OCI-LY7 (cell line): ENCODE data around the gene ALDOB. TPM values are rescaled to one million over a fixed set of nuclear protein-coding genes. Genes with fewer than 3 reads are reported as not detected.

Experiments
- BruUV-seq: library from RNA; stranded (reverse); fragments of 400-500 nt; replicated peaks from 2 replicates; lab custom pipeline; 2021; lab: Mats Ljungman, UMichigan
- CTCF ChIA-PET: fragments of 300-600 bp; sonication (Branson Sonifier 250); formaldehyde crosslinking; loops from one replicate; lab custom pipeline; 2022; ENCODE audit warnings: antibody characterized with exemption; ENCODE audit not compliant: unreplicated experiment; lab: Charles Lee
- POLR2A ChIA-PET: fragments of 300-600 bp; sonication (Branson Sonifier 250); formaldehyde crosslinking; loops from one replicate; lab custom pipeline; 2022; ENCODE audit warnings: antibody characterized with exemption; lab: Charles Lee
- DNase-seq: peaks from one replicate; pipeline ENCODE4 v3.0.0-alpha.2; 2015; ENCODE audit warnings: low spot score
- H2AFZ ChIP-seq: fragments of 200-600 bp; sonication (generic), shearing (Covaris generic); 2 replicates; pipeline ENCODE4 v1.6.1; 2014; ENCODE audit warnings: mild to moderate bottlenecking, antibody characterized with exemption, low read length, moderate library complexity
- H3K27ac ChIP-seq: fragments of 200-600 bp; sonication (generic); 2 replicates; pipeline ENCODE4 v1.5.1; 2014; ENCODE audit warnings: mixed run types, low read depth, mild to moderate bottlenecking, moderate library complexity, low read length, inconsistent platforms; ENCODE audit not compliant: poor library complexity, severe bottlenecking
- H3K36me3 ChIP-seq: fragments of 200-600 bp; sonication (generic); 2 replicates; pipeline ENCODE4 v1.6.1; 2014; ENCODE audit warnings: mild to moderate bottlenecking, antibody characterized with exemption, low read length, moderate library complexity, mixed read lengths; ENCODE audit not compliant: insufficient read depth
- H3K4me1 ChIP-seq: fragments of 200-600 bp; sonication (generic); 2 replicates; pipeline ENCODE4 v1.5.1; 2014; ENCODE audit warnings: mild to moderate bottlenecking, low read length; ENCODE audit not compliant: insufficient read depth, poor library complexity, severe bottlenecking
- H3K4me2 ChIP-seq: fragments of 200-600 bp; sonication (generic); 2 replicates; pipeline ENCODE4 v1.6.1; 2014; ENCODE audit warnings: mild to moderate bottlenecking, low read length
- H3K4me3 ChIP-seq: fragments of 200-600 bp; sonication (generic); 2 replicates; pipeline ENCODE4 v1.5.1; 2014; ENCODE audit warnings: mild to moderate bottlenecking, low read depth, low read length; ENCODE audit not compliant: poor library complexity, severe bottlenecking
- H3K79me2 ChIP-seq: fragments of 200-600 bp; sonication (generic); 2 replicates; pipeline ENCODE4 v1.6.1; 2016; ENCODE audit warnings: low read depth, mild to moderate bottlenecking, low read length, moderate library complexity, mixed read lengths; ENCODE audit not compliant: insufficient read depth
- H3K9me2 ChIP-seq: fragments of 200-600 bp; sonication (generic); 2 replicates; pipeline ENCODE4 v1.6.1; 2016; ENCODE audit warnings: mild to moderate bottlenecking, low read length, mixed read lengths; ENCODE audit not compliant: insufficient read depth
- H3K9me3 ChIP-seq: fragments of 200-600 bp; sonication (generic); 2 replicates; pipeline ENCODE4 v1.6.1; 2014; ENCODE audit warnings: mild to moderate bottlenecking, mixed run types, low read length, mixed read lengths
- H4K20me1 ChIP-seq: fragments of 200-600 bp; sonication (generic); 2 replicates; pipeline ENCODE4 v1.6.1; 2014; ENCODE audit warnings: mild to moderate bottlenecking, antibody characterized with exemption, low read length, moderate library complexity, mixed read lengths; ENCODE audit not compliant: insufficient read depth
- CTCF ChIP-seq: fragments of 200-600 bp; sonication (generic); conservative IDR thresholded peaks from 2 replicates; pipeline ENCODE4 v1.5.1; 2014; ENCODE audit warnings: mild to moderate bottlenecking, antibody characterized with exemption, low read length, moderate library complexity, mixed read lengths
- EZH2phosphoT487 ChIP-seq: fragments of 200-600 bp; sonication (generic); IDR thresholded peaks from 2 replicates; pipeline ENCODE4 v1.6.1; 2018; ENCODE audit warnings: low read depth, borderline replicate concordance, mild to moderate bottlenecking, mixed run types, antibody characterized with exemption, low read length, moderate library complexity, mixed read lengths
- intact Hi-C: fragments of 100-400 bp; cut with micrococcal nuclease; formaldehyde crosslinking; loops from one replicate; pipeline ENCODE4 v1.10.0; 2022; ENCODE audit not compliant: unreplicated experiment
- total RNA-seq, 2 experiments: library from RNA; depleted of rRNA in 1 of 2; stranded (reverse); fragments of >200 nt in 1 of 2; shearing (Covaris generic) in 1 of 2; gene quantifications; 2 replicates each; pipeline ENCODE4 v1.2.3, GENCODE V29; 2014 to 2022

ALDOB gene
- total RNA-seq, 2 experiments from 2014 or later, result not detected

- Histone ChIP-seq H3K9me2 (0 out of 2 replicates have a peak, but pooled peaks cover 7% of the 10 kb centered on the region), H3K4me1 (no peaks in the 10 kb centered on the region), H3K36me3 (no peaks in the 10 kb centered on the region), H2AFZ (no peak overlapping the region), H3K4me2 (no peak overlapping the region), H3K4me3 (no peak overlapping the region), H4K20me1 (no peaks in the 10 kb centered on the region), H3K27ac (no peak overlapping the region), H3K9me3 (0 out of 2 replicates have a peak, but pooled peaks cover 6% of the 10 kb centered on the region), H3K79me2 (no peaks in the 10 kb centered on the region)
- BruUV-seq, result no TSS peak
- no peak for TF ChIP-seq CTCF
- no peak for DNase-seq
- intact Hi-C loops, result no loop called here
- ChIA-PET CTCF (no interaction called here), POLR2A (interaction anchor here (0.5 to 1.1 kb wide), 4 partner anchors 12 to 957 kb away, joined by 3 to 4 read pairs (median 4); no protein-coding TSS in a partner anchor)
These were observed 55.3 kb downstream of the ALDOB start for GRCh38 chr9:101380295-101380694.

GRCh38 chr9:101376111-101376848, 59.3 kb downstream of the ALDOB start:
- Histone ChIP-seq H3K79me2 (no peaks in the 10 kb centered on the region), H3K27ac (no peak overlapping the region), H4K20me1 (no peaks in the 10 kb centered on the region), H3K4me1 (no peaks in the 10 kb centered on the region), H3K4me3 (no peak overlapping the region), H3K4me2 (no peak overlapping the region), H3K9me2 (0 out of 2 replicates have a peak, but pooled peaks cover 7% of the 10 kb centered on the region), H2AFZ (no peak overlapping the region), H3K36me3 (no peaks in the 10 kb centered on the region), H3K9me3 (no peaks in the 10 kb centered on the region)
- DNase-seq, result no peak
- intact Hi-C loops, result no loop called here
- no TSS peak for BruUV-seq
- POLR2A ChIA-PET, result no interaction called here
- CTCF ChIA-PET, result no interaction called here
- TF ChIP-seq CTCF, result no peak
- TF ChIP-seq EZH2phosphoT487, result no peak

DNA sequence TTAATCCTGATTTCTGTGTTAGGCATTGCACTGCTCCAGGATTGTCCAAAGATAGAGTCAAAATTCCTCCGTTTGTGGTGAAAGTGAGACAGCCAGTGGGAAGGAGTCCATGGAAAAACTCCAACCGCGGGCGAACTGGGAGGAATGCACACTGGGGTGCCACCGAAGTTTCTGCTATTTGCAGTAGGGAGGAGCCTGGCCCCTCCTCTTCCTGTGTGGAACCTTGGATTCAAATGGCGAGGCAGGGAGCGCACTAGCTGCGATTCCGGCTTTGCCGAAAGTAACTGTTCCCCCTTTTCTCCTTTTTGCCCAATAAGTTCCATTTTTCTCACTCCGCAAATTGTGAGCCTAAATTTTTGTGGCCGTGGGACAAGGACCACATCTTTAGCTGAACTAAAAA, 60.0 kb downstream of the ALDOB start:
- no peak overlapping the region for H3K4me2 ChIP-seq
- no TSS peak for BruUV-seq
- TF ChIP-seq CTCF, result no peak
- no peak for TF ChIP-seq EZH2phosphoT487
- no peaks in the 10 kb centered on the region for H3K79me2 ChIP-seq
- intact Hi-C loops, result no loop called here
- H2AFZ ChIP-seq, result no peak overlapping the region
- no peaks in the 10 kb centered on the region for H4K20me1 ChIP-seq
- CTCF ChIA-PET, result no interaction called here
- POLR2A ChIA-PET, result no interaction called here
- no peaks in the 10 kb centered on the region for H3K9me3 ChIP-seq
- no peak overlapping the region for H3K4me3 ChIP-seq
- no peaks in the 10 kb centered on the region for H3K4me1 ChIP-seq
- H3K36me3 ChIP-seq, result no peaks in the 10 kb centered on the region
- DNase-seq, result no peak
- H3K27ac ChIP-seq, result no peak overlapping the region
- 0 out of 2 replicates have a peak, but pooled peaks cover 7% of the 10 kb centered on the region for H3K9me2 ChIP-seq
